Testis (tissue), 3 donors: ENCODE results near the gene SMAD3. TPM values are rescaled to one million over a fixed set of nuclear protein-coding genes. Genes with fewer than 3 reads are reported as not detected.

Experiments
- DNase-seq: peaks from one replicate; pipeline ENCODE4 v3.0.0-alpha.2; 2019
- H3K27ac ChIP-seq, 2 donors: fragments of 200-600 bp; sonication (generic); one replicate each; pipeline ENCODE4 v1.5.1; 2019
- H3K27me3 ChIP-seq: fragments of 200-600 bp; sonication (generic); one replicate; pipeline ENCODE4 v1.5.1; 2019
- H3K36me3 ChIP-seq: fragments of 200-600 bp; sonication (generic); one replicate; pipeline ENCODE4 v1.5.1; 2017; ENCODE audit warnings: low read depth; ENCODE audit errors: missing control alignments
- H3K4me1 ChIP-seq: fragments of 200-600 bp; sonication (generic); one replicate; pipeline ENCODE4 v1.5.1; 2019
- H3K4me3 ChIP-seq, 2 donors: fragments of 200-600 bp; sonication (generic); one replicate each; pipeline ENCODE4 v1.5.1; 2017 to 2019
- H3K9me3 ChIP-seq: fragments of 200-600 bp; sonication (generic); one replicate; pipeline ENCODE4 v1.5.1; 2017
- CTCF ChIP-seq, 3 experiments: fragments of 450-650 bp in 2 of 3; fragments of 200-600 bp in 1 of 3; sonication (generic) in 1 of 3; IDR thresholded peaks; one replicate each; pipeline ENCODE4 v1.5.1; 2016 to 2019; ENCODE audit warnings: antibody characterized with exemption in 3 of 3, mild to moderate bottlenecking in 2 of 3, moderate library complexity in 1 of 3
- POLR2A ChIP-seq: fragments of 450-650 bp; IDR thresholded peaks from one replicate; pipeline ENCODE4 v1.6.1; 2017; ENCODE audit warnings: antibody characterized with exemption, mild to moderate bottlenecking, moderate library complexity
- WGBS, 2 donors: methylation state at CpG; one replicate each; pipeline ENCODE4 v1.1.5; 2018; 5-methylcytosine and 5-hydroxymethylcytosine counted together
- intact Hi-C: fragments of 100-400 bp; cut with DNase I; formaldehyde crosslinking; loops from one replicate; pipeline ENCODE4 v1.15.1; 2023; ENCODE audit warnings: low total_unique reads
- polyA plus RNA-seq: library from polyadenylated mRNA; stranded (reverse); fragments of 350-450 nt; fragmentation: Illumina TruSeq; extraction: RNeasy Lipid Tissue Mini Kit (QIAGEN cat#74804); gene quantifications from one replicate; pipeline ENCODE4 v1.2.3, GENCODE V29; 2014; ENCODE audit warnings: low read depth, low replicate concordance; ENCODE audit not compliant: insufficient read depth
- total RNA-seq, 2 donors: library from RNA; depleted of rRNA; stranded (reverse); fragments of >200 nt; gene quantifications; one replicate each; pipeline ENCODE4 v1.2.3, GENCODE V29; 2016

SMAD3 gene
- total and polyA plus RNA-seq, 3 donors from 2014 or later, result 11.4 to 31.6 (median 18.7) TPM

GRCh38 chr15:67207555-67208207 lies 142.3 kb downstream of the SMAD3 start:
- no peaks in the 10 kb centered on the region for H3K9me3 ChIP-seq
- H3K4me1 ChIP-seq, result no peaks in the 10 kb centered on the region
- H3K27me3 ChIP-seq, result no peaks in the 10 kb centered on the region
- H3K4me3 ChIP-seq, result no peak overlapping the region
- 88 to 94% methylated on average over 3 of the region's 3 CpGs for WGBS, 2 donors
- intact Hi-C loops, result no loop called here
- H3K36me3 ChIP-seq, result no peaks in the 10 kb centered on the region
- DNase-seq, result no peak
- TF ChIP-seq CTCF (IDR thresholded peaks at IDR 0.05) (no peak), POLR2A (no peak)
- H3K27ac ChIP-seq, result no peak overlapping the region

DNA sequence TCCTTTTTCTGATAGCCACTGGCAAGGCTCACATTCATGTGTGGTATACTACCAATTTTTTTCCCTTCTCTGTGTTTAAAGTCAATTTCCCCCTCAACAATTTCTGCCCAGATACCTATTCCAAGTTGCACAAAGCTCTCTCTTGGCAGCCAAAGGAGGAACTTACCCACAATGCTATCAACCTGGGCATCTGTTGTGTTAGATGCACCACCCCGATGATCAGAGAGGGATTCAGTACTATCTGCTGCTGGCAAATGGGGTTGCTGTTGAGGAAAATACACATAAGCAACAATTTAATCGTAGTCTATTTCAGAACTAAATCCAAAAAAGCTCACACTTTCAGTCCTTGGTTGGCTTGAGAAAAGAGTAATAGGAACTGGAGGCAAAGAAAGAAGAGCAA lies 143.0 kb downstream of the SMAD3 start:
- intact Hi-C loops, result no loop called here
- 60 to 90% methylated on average over 2 of the region's 2 CpGs for whole genome bisulfite sequencing, 2 donors
- DNase-seq, result no peak
- H3K27me3 ChIP-seq, result no peaks in the 10 kb centered on the region
- H3K36me3 ChIP-seq, result no peaks in the 10 kb centered on the region
- H3K9me3 ChIP-seq, result no peaks in the 10 kb centered on the region
- no peak for TF ChIP-seq CTCF (IDR thresholded peaks at IDR 0.05)
- no peak for TF ChIP-seq POLR2A
- no peak overlapping the region for H3K4me3 ChIP-seq
- H3K4me1 ChIP-seq, result no peaks in the 10 kb centered on the region
- H3K27ac ChIP-seq, result no peak overlapping the region

- H3K27me3 ChIP-seq, result no peaks in the 10 kb centered on the region
- intact Hi-C loops, result no loop called here
- no peaks in the 10 kb centered on the region for H3K4me1 ChIP-seq
- no peak for DNase-seq
- H3K27ac ChIP-seq, result no peak overlapping the region
- no peak overlapping the region for H3K4me3 ChIP-seq
- H3K36me3 ChIP-seq, result no peaks in the 10 kb centered on the region
- no peaks in the 10 kb centered on the region for H3K9me3 ChIP-seq
- WGBS, 2 donors, result 76 to 77% methylated on average over 5 of the region's 5 CpGs
- TF ChIP-seq CTCF (IDR thresholded peaks at IDR 0.05), result no peak
- TF ChIP-seq POLR2A, result no peak
These were observed 145.3 kb downstream of the SMAD3 start for GRCh38 chr15:67210555-67211168.

- intact Hi-C loops, result no loop called here
- H3K27ac ChIP-seq, result no peak overlapping the region
- no peak for DNase-seq
- H3K36me3 ChIP-seq, result no peaks in the 10 kb centered on the region
- H3K4me3 ChIP-seq, result no peak overlapping the region
- WGBS, 2 donors, result 93% methylated on average over 4 of the region's 4 CpGs
- no peaks in the 10 kb centered on the region for H3K4me1 ChIP-seq
- no peaks in the 10 kb centered on the region for H3K9me3 ChIP-seq
- no peaks in the 10 kb centered on the region for H3K27me3 ChIP-seq
- TF ChIP-seq CTCF (IDR thresholded peaks at IDR 0.05) (no peak), POLR2A (no peak)
These were observed 147.4 kb downstream of the SMAD3 start for GRCh38 chr15:67212684-67213367.
